Neuronal stem cell (in vitro differentiated cells): Measurements from ENCODE around the gene C2orf92.
A peak's percentile ranks its signal among the peaks of the same experiment; 100 is the strongest.

Experiments
- DNase-seq: peaks from one replicate; pipeline ENCODE4 v3.0.0-alpha.2; 2013; ENCODE audit warnings: low spot score
- H2AFZ ChIP-seq: one replicate; pipeline ENCODE4 v1.6.1; 2013; ENCODE audit warnings: mild to moderate bottlenecking, low read length, inconsistent platforms
- H2AK5ac ChIP-seq: 2 replicates; pipeline ENCODE4 v1.6.1; 2013; ENCODE audit warnings: low read depth, mild to moderate bottlenecking, inconsistent platforms, low read length, moderate library complexity, mixed read lengths
- H2BK120ac ChIP-seq: 2 replicates; pipeline ENCODE4 v1.6.1; 2013; ENCODE audit warnings: low read depth, mild to moderate bottlenecking, inconsistent platforms, low read length, moderate library complexity, mixed read lengths
- H2BK12ac ChIP-seq: one replicate; pipeline ENCODE4 v1.6.1; 2013; ENCODE audit warnings: low read length, inconsistent platforms
- H2BK15ac ChIP-seq: 2 replicates; pipeline ENCODE4 v1.6.1; 2013; ENCODE audit warnings: mild to moderate bottlenecking, low read length, inconsistent platforms, mixed read lengths
- H2BK5ac ChIP-seq: one replicate; pipeline ENCODE4 v1.6.1; 2013; ENCODE audit warnings: inconsistent platforms, mild to moderate bottlenecking, low read length, moderate library complexity
- H3K14ac ChIP-seq: one replicate; pipeline ENCODE4 v1.6.1; 2013; ENCODE audit warnings: low read length, inconsistent platforms
- H3K18ac ChIP-seq: 2 replicates; pipeline ENCODE4 v1.6.1; 2013; ENCODE audit warnings: low read length, inconsistent platforms
- H3K23ac ChIP-seq: 2 replicates; pipeline ENCODE4 v1.6.1; 2013; ENCODE audit warnings: low read depth, mild to moderate bottlenecking, mixed read lengths, low read length, inconsistent platforms; ENCODE audit not compliant: poor library complexity
- H3K27ac ChIP-seq: replicated peaks from 3 replicates; pipeline ENCODE4 v1.5.1; 2013; ENCODE audit warnings: low read length, inconsistent platforms
- H3K27me3 ChIP-seq, 3 experiments: 2 replicates each; pipeline ENCODE4 v1.6.1; 2013; ENCODE audit warnings: low read length in 3 of 3, mild to moderate bottlenecking in 2 of 3, inconsistent platforms in 1 of 3, low read depth in 1 of 3, mixed read lengths in 1 of 3, moderate library complexity in 1 of 3; ENCODE audit not compliant: control insufficient read depth in 3 of 3, insufficient read depth in 3 of 3
- H3K36me3 ChIP-seq, 2 donors: replicated peaks in 1 of 2; 2 replicates each; pipeline ENCODE4 v1.6.1; 2013; ENCODE audit warnings: low read length in 2 of 2; ENCODE audit not compliant: control insufficient read depth in 2 of 2, insufficient read depth in 2 of 2
- H3K4ac ChIP-seq: 2 replicates; pipeline ENCODE4 v1.6.1; 2013; ENCODE audit warnings: inconsistent platforms, mild to moderate bottlenecking, low read length, moderate library complexity
- H3K4me1 ChIP-seq, 2 donors: 1 replicate in 1 of 2; 2 replicates in 1 of 2; pipeline ENCODE4 v1.6.1; 2013; ENCODE audit warnings: low read length in 2 of 2, low read depth in 1 of 2; ENCODE audit not compliant: control insufficient read depth in 2 of 2, insufficient read depth in 1 of 2
- H3K4me2 ChIP-seq: one replicate; pipeline ENCODE4 v1.6.1; 2013; ENCODE audit warnings: mild to moderate bottlenecking, low read length, inconsistent platforms; ENCODE audit not compliant: insufficient read depth, poor library complexity, severe bottlenecking
- H3K4me3 ChIP-seq, 2 donors: 2 replicates each; pipeline ENCODE4 v1.5.1; 2013; ENCODE audit warnings: low read length in 2 of 2, mild to moderate bottlenecking in 2 of 2, inconsistent platforms in 1 of 2, moderate library complexity in 1 of 2
- H3K79me1 ChIP-seq: one replicate; pipeline ENCODE4 v1.6.1; 2013; ENCODE audit warnings: low read depth, mild to moderate bottlenecking, inconsistent platforms, low read length, moderate library complexity
- H3K9ac ChIP-seq: one replicate; pipeline ENCODE4 v1.6.1; 2013; ENCODE audit warnings: mild to moderate bottlenecking, low read depth, low read length, inconsistent platforms; ENCODE audit not compliant: poor library complexity
- H3K9me3 ChIP-seq, 2 donors: replicated peaks in 1 of 2; 2 replicates each; pipeline versions ENCODE3 to v1.6.1; 2013; ENCODE audit warnings: low read length in 2 of 2, mild to moderate bottlenecking in 2 of 2, inconsistent platforms in 1 of 2, low read depth in 1 of 2, mixed read lengths in 1 of 2, moderate library complexity in 1 of 2; ENCODE audit not compliant: control insufficient read depth in 2 of 2, insufficient read depth in 1 of 2
- H4K8ac ChIP-seq: one replicate; pipeline ENCODE4 v1.6.1; 2013; ENCODE audit warnings: low read depth, mild to moderate bottlenecking, inconsistent platforms, low read length, moderate library complexity
- H4K91ac ChIP-seq: one replicate; pipeline ENCODE4 v1.6.1; 2013; ENCODE audit warnings: low read length, low read depth, mild to moderate bottlenecking, inconsistent platforms; ENCODE audit not compliant: poor library complexity
- WGBS, 2 donors: extraction: QIAGEN DNeasy Blood & Tissue Kit; methylation state at CpG; one replicate each; pipeline ENCODE4 v1.1.7; 2013; ENCODE audit warnings: missing lambda C conversion rate in 2 of 2, mixed read lengths in 1 of 2; ENCODE audit not compliant: insufficient read length in 2 of 2, insufficient replicate concordance in 1 of 2; ENCODE audit errors: extremely low coverage in 2 of 2; 5-methylcytosine and 5-hydroxymethylcytosine counted together

The C2orf92 gene

GRCh38 chr2:97659256-97660043 lies 10.1 kb upstream of the C2orf92 start:
- no peak overlapping the region for H2AFZ ChIP-seq
- H3K23ac ChIP-seq = peak overlapping the region; percentile 12
- H3K9me3 ChIP-seq = peaks cover 8% of the 10 kb centered on the region in 2 donors
- no CpG with 5 or more reads among the region's 29 CpGs for WGBS, 2 donors
- peak overlapping the region in 1 of 2 donors; percentile 27 for H3K4me3 ChIP-seq
- no peak overlapping the region for H2BK12ac ChIP-seq
- H3K79me1 ChIP-seq = peaks cover 23% of the 10 kb centered on the region
- H3K14ac ChIP-seq = no peak overlapping the region
- H4K91ac ChIP-seq = no peak overlapping the region
- no peak overlapping the region for H2BK5ac ChIP-seq
- no peak overlapping the region for H3K18ac ChIP-seq
- peak overlapping the region; percentile 50 for H3K9ac ChIP-seq
- no peak overlapping the region for H3K4me2 ChIP-seq
- peaks cover 41 to 64% of the 10 kb centered on the region in 2 donors for H3K36me3 ChIP-seq
- H2BK15ac ChIP-seq = no peak overlapping the region
- no peak overlapping the region for H3K27ac ChIP-seq
- no peaks in the 10 kb centered on the region for H3K27me3 ChIP-seq
- no peak overlapping the region for H4K8ac ChIP-seq
- H2AK5ac ChIP-seq = no peak overlapping the region
- no peak for DNase-seq
- no peak overlapping the region for H3K4ac ChIP-seq
- no peak overlapping the region for H2BK120ac ChIP-seq
- H3K4me1 ChIP-seq = peaks cover 8 to 12% of the 10 kb centered on the region in 2 donors

GRCh38 chr2:97660044-97660774 lies 9.3 kb upstream of the C2orf92 start:
- no peak overlapping the region for H3K4ac ChIP-seq
- no peaks in the 10 kb centered on the region for H3K27me3 ChIP-seq
- no peak overlapping the region for H4K91ac ChIP-seq
- peaks cover 23% of the 10 kb centered on the region for H3K79me1 ChIP-seq
- no CpG with 5 or more reads among the region's 20 CpGs for WGBS, 2 donors
- no peak overlapping the region for H3K14ac ChIP-seq
- DNase-seq = no peak
- H3K9me3 ChIP-seq = peaks cover 2 to 3% of the 10 kb centered on the region in 2 donors
- H3K23ac ChIP-seq = peak overlapping the region; percentile 18
- no peak overlapping the region for H2BK12ac ChIP-seq
- no peak overlapping the region for H3K4me3 ChIP-seq
- H3K4me2 ChIP-seq = no peak overlapping the region
- no peak overlapping the region for H4K8ac ChIP-seq
- no peak overlapping the region for H2BK5ac ChIP-seq
- no peak overlapping the region for H2AFZ ChIP-seq
- peaks cover 38 to 57% of the 10 kb centered on the region in 2 donors for H3K36me3 ChIP-seq
- no peak overlapping the region for H3K27ac ChIP-seq
- H3K9ac ChIP-seq = peak overlapping the region; percentile 50
- H3K18ac ChIP-seq = no peak overlapping the region
- H3K4me1 ChIP-seq = peaks cover 8 to 12% of the 10 kb centered on the region in 2 donors
- no peak overlapping the region for H2BK120ac ChIP-seq
- H2AK5ac ChIP-seq = peak overlapping the region; percentile 37
- H2BK15ac ChIP-seq = no peak overlapping the region

- no CpG with 5 or more reads among the region's 18 CpGs for WGBS, 2 donors
These were observed 8.6 kb upstream of the C2orf92 start for GRCh38 chr2:97660775-97661389.

GRCh38 chr2:97661927-97662326 lies 7.6 kb upstream of the C2orf92 start:
- no peak for DNase-seq
- Histone ChIP-seq H3K18ac (no peak overlapping the region), H4K8ac (no peak overlapping the region), H2AK5ac (no peak overlapping the region), H4K91ac (no peak overlapping the region), H3K79me1 (peaks cover 18% of the 10 kb centered on the region), H3K4me2 (no peak overlapping the region), H3K4me1 (peaks cover 8 to 12% of the 10 kb centered on the region in 2 donors), H3K4me3 (no peak overlapping the region), H2BK15ac (no peak overlapping the region), H2BK12ac (no peak overlapping the region), H3K9ac (no peak overlapping the region), H2BK120ac (no peak overlapping the region), H3K27me3 (no peaks in the 10 kb centered on the region), H3K36me3 (peaks cover 23 to 40% of the 10 kb centered on the region in 2 donors), H3K27ac (no peak overlapping the region), H3K23ac (no peak overlapping the region), H2AFZ (no peak overlapping the region), H2BK5ac (no peak overlapping the region), H3K4ac (no peak overlapping the region), H3K14ac (no peak overlapping the region), H3K9me3 (no peaks in the 10 kb centered on the region)
- no CpG with 5 or more reads among the region's 6 CpGs for WGBS, 2 donors

More at GRCh38 chr2:97660775-97661389, 8.6 kb upstream of the C2orf92 start:
- no peak overlapping the region for H3K9ac ChIP-seq
- H4K8ac ChIP-seq = no peak overlapping the region
- peak overlapping the region; percentile 39 for H2BK5ac ChIP-seq
- H2AK5ac ChIP-seq = peak overlapping the region; percentile 37
- H3K9me3 ChIP-seq = no peaks in the 10 kb centered on the region
- no peak overlapping the region for H2AFZ ChIP-seq
- no peak overlapping the region for H3K14ac ChIP-seq
- H3K4me1 ChIP-seq = peaks cover 8 to 12% of the 10 kb centered on the region in 2 donors
- DNase-seq = no peak
- H3K27me3 ChIP-seq = no peaks in the 10 kb centered on the region
- peak overlapping the region; percentile 18 for H3K23ac ChIP-seq
- no peak overlapping the region for H3K4ac ChIP-seq
- peaks cover 22% of the 10 kb centered on the region for H3K79me1 ChIP-seq
- peak overlapping the region; percentile 37 for H3K18ac ChIP-seq
- peaks cover 33 to 50% of the 10 kb centered on the region in 2 donors for H3K36me3 ChIP-seq
- no peak overlapping the region for H2BK12ac ChIP-seq
- H4K91ac ChIP-seq = no peak overlapping the region
- no peak overlapping the region for H3K27ac ChIP-seq
- H2BK15ac ChIP-seq = no peak overlapping the region
- H2BK120ac ChIP-seq = no peak overlapping the region
- H3K4me3 ChIP-seq = no peak overlapping the region
- no peak overlapping the region for H3K4me2 ChIP-seq
